WTC11 (cell line): Measurements from ENCODE around the gene KIRREL3.

Experiments
- CBFB ChIP-seq: sonication (generic); formaldehyde crosslinking; IDR thresholded peaks from 2 replicates; pipeline ENCODE4 v1.8.1; 2022; ENCODE audit warnings: mild to moderate bottlenecking, low read depth, missing genetic modification reagents
- JUN ChIP-seq: sonication (generic); formaldehyde crosslinking; IDR thresholded peaks from 2 replicates; pipeline ENCODE4 v1.8.0; 2023; ENCODE audit warnings: mild to moderate bottlenecking, missing genetic modification reagents
- NFE2L1 ChIP-seq: sonication (generic); formaldehyde crosslinking; IDR thresholded peaks from 2 replicates; pipeline ENCODE4 v1.8.1; 2023; ENCODE audit warnings: missing genetic modification reagents
- SMAD4 ChIP-seq: sonication (generic); formaldehyde crosslinking; IDR thresholded peaks from 2 replicates; pipeline ENCODE4 v1.8.0; 2022; ENCODE audit warnings: mild to moderate bottlenecking, missing genetic modification reagents
- SP1 ChIP-seq: sonication (generic); formaldehyde crosslinking; conservative IDR thresholded peaks from 2 replicates; pipeline ENCODE4 v1.8.1; 2022; ENCODE audit warnings: missing genetic modification reagents
- TEAD1 ChIP-seq: sonication (generic); formaldehyde crosslinking; IDR thresholded peaks from 2 replicates; pipeline ENCODE4 v1.8.0; 2022; ENCODE audit warnings: mild to moderate bottlenecking, missing genetic modification reagents
- ZNF263 ChIP-seq: sonication (generic); formaldehyde crosslinking; IDR thresholded peaks from 2 replicates; pipeline ENCODE4 v1.8.1; 2022; ENCODE audit warnings: low read depth, mild to moderate bottlenecking, moderate library complexity, missing genetic modification reagents
- TF ChIP-seq, protein P1 (sequence below): sonication (generic); formaldehyde crosslinking; IDR thresholded peaks from 2 replicates; pipeline ENCODE4 v1.8.1; 2023; ENCODE audit warnings: mild to moderate bottlenecking, missing genetic modification reagents
- TF ChIP-seq, protein P2 (sequence below): fragments of 200-600 bp; IDR thresholded peaks from 2 replicates; pipeline ENCODE4 v1.8.0; 2022; ENCODE audit warnings: antibody characterized with exemption
- TF ChIP-seq, protein P3 (sequence below): sonication (generic); formaldehyde crosslinking; IDR thresholded peaks from 2 replicates; pipeline ENCODE4 v1.8.0; 2023; ENCODE audit warnings: missing genetic modification reagents
- TF ChIP-seq, protein P4 (sequence below): sonication (generic); formaldehyde crosslinking; IDR thresholded peaks from 2 replicates; pipeline ENCODE4 v1.8.0; 2022; ENCODE audit warnings: mild to moderate bottlenecking, missing genetic modification reagents
- TF ChIP-seq, protein P5 (sequence below): sonication (generic); formaldehyde crosslinking; IDR thresholded peaks from 2 replicates; pipeline ENCODE4 v1.8.1; 2022; ENCODE audit warnings: low read depth, missing genetic modification reagents, borderline replicate concordance

DNA sequence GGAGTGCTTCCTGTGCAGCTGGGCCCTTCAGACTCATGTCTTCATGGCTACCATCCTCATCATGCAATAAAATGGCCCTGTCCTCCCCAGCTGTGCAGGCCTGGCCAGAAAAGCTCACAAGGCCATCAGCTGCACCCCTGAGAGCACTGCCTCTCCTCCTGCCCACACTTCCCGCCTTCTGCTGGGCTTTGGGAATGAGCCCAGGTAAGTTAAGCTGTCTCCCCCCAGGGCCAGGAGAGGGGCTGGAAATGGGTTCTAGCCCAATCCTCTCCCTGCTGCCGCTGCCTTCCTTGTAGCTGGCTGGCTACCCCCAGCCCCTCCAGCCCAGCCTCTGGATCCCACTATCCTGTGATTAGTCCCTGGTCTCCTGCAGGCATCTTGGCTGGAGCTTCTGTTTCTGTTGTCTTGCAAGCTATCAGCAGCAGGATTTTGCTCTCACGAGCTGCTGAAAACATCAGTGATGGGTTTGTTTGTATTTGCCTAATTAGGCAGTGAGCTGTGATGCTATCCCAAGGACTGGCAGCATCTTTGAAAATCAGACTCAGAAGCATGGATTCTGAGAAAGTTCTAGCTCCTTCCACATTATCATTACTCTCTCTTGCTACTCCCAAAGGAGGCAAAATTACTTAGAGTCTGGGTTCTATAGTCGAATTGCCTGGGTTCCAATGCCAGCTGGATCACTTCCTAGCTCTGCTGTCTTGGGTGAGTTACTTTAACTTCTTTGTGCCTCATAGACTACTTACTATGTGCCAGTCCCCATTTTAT, 476.9 kb downstream of the KIRREL3 start:
- TF ChIP-seq, protein P1, sequence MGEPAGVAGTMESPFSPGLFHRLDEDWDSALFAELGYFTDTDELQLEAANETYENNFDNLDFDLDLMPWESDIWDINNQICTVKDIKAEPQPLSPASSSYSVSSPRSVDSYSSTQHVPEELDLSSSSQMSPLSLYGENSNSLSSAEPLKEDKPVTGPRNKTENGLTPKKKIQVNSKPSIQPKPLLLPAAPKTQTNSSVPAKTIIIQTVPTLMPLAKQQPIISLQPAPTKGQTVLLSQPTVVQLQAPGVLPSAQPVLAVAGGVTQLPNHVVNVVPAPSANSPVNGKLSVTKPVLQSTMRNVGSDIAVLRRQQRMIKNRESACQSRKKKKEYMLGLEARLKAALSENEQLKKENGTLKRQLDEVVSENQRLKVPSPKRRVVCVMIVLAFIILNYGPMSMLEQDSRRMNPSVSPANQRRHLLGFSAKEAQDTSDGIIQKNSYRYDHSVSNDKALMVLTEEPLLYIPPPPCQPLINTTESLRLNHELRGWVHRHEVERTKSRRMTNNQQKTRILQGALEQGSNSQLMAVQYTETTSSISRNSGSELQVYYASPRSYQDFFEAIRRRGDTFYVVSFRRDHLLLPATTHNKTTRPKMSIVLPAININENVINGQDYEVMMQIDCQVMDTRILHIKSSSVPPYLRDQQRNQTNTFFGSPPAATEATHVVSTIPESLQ (CRISPR knock-in tag) = no peak
- TF ChIP-seq, protein P2, sequence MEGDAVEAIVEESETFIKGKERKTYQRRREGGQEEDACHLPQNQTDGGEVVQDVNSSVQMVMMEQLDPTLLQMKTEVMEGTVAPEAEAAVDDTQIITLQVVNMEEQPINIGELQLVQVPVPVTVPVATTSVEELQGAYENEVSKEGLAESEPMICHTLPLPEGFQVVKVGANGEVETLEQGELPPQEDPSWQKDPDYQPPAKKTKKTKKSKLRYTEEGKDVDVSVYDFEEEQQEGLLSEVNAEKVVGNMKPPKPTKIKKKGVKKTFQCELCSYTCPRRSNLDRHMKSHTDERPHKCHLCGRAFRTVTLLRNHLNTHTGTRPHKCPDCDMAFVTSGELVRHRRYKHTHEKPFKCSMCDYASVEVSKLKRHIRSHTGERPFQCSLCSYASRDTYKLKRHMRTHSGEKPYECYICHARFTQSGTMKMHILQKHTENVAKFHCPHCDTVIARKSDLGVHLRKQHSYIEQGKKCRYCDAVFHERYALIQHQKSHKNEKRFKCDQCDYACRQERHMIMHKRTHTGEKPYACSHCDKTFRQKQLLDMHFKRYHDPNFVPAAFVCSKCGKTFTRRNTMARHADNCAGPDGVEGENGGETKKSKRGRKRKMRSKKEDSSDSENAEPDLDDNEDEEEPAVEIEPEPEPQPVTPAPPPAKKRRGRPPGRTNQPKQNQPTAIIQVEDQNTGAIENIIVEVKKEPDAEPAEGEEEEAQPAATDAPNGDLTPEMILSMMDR = no peak
- TF ChIP-seq, protein P3, sequence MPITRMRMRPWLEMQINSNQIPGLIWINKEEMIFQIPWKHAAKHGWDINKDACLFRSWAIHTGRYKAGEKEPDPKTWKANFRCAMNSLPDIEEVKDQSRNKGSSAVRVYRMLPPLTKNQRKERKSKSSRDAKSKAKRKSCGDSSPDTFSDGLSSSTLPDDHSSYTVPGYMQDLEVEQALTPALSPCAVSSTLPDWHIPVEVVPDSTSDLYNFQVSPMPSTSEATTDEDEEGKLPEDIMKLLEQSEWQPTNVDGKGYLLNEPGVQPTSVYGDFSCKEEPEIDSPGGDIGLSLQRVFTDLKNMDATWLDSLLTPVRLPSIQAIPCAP (CRISPR knock-in tag) = no peak
- TF ChIP-seq SP1 (no peak), SMAD4 (no peak), CBFB (CRISPR knock-in tag) (no peak), JUN (CRISPR knock-in tag) (no peak), TEAD1 (CRISPR knock-in tag) (no peak), ZNF263 (CRISPR knock-in tag) (no peak), NFE2L1 (CRISPR knock-in tag) (no peak)
- TF ChIP-seq, protein P4, sequence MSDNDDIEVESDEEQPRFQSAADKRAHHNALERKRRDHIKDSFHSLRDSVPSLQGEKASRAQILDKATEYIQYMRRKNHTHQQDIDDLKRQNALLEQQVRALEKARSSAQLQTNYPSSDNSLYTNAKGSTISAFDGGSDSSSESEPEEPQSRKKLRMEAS = no peak
- TF ChIP-seq, protein P5, sequence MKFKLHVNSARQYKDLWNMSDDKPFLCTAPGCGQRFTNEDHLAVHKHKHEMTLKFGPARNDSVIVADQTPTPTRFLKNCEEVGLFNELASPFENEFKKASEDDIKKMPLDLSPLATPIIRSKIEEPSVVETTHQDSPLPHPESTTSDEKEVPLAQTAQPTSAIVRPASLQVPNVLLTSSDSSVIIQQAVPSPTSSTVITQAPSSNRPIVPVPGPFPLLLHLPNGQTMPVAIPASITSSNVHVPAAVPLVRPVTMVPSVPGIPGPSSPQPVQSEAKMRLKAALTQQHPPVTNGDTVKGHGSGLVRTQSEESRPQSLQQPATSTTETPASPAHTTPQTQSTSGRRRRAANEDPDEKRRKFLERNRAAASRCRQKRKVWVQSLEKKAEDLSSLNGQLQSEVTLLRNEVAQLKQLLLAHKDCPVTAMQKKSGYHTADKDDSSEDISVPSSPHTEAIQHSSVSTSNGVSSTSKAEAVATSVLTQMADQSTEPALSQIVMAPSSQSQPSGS (CRISPR knock-in tag) = no peak
